ENCODE measurements around the gene CRTC3.
A peak's percentile ranks its signal among the peaks of the same experiment; 100 is the strongest.
"Not testable (repeated sequence)": the region's sequence is repeated elsewhere in the genome, so short reads cannot be mapped to it uniquely, and the experiment has no call there.

The CRTC3 gene

GRCh38 chr15:90520365-90520764 lies 9.4 kb upstream of the CRTC3 start:
- DNase-seq (ENCODE audit: low read depth): no peak

GRCh38 chr15:90523373-90523772 lies 6.3 kb upstream of the CRTC3 start:
- DNase-seq (ENCODE audit: low read depth): no peak

GRCh38 chr15:90524018-90524803 lies 5.5 kb upstream of the CRTC3 start:
- not testable (repeated sequence) for DNase-seq (ENCODE audit: low read depth)

- DNase-seq (ENCODE audit: low read depth): no peak
These were observed 732 bp upstream of the CRTC3 start for GRCh38 chr15:90529011-90529370.

- no peak for DNase-seq (ENCODE audit: low read depth)
These were observed 728 bp downstream of the CRTC3 start for GRCh38 chr15:90530250-90531051.

- no peak for DNase-seq (ENCODE audit: low read depth)
These were observed 1.4 kb downstream of the CRTC3 start for GRCh38 chr15:90531147-90531546.

- DNase-seq (ENCODE audit: low read depth): no peak
These were observed 5.5 kb downstream of the CRTC3 start for GRCh38 chr15:90535254-90535653.

- no peak for DNase-seq (ENCODE audit: low read depth)
These were observed 10.1 kb downstream of the CRTC3 start for GRCh38 chr15:90539789-90540188.

GRCh38 chr15:90540768-90541167 lies 11.0 kb downstream of the CRTC3 start:
- no peak for DNase-seq (ENCODE audit: low read depth)

GRCh38 chr15:90545095-90545494 lies 15.4 kb downstream of the CRTC3 start:
- DNase-seq (ENCODE audit: low read depth): no peak

- DNase-seq (ENCODE audit: low read depth): no peak
These were observed 17.8 kb downstream of the CRTC3 start for GRCh38 chr15:90547540-90547939.

GRCh38 chr15:90550919-90551318 lies 21.2 kb downstream of the CRTC3 start:
- DNase-seq (ENCODE audit: low read depth): no peak

- peak; percentile 72 for DNase-seq (ENCODE audit: low read depth)
These were observed 22.6 kb downstream of the CRTC3 start for GRCh38 chr15:90552162-90552928.

- no peak for DNase-seq (ENCODE audit: low read depth)
These were observed 23.1 kb downstream of the CRTC3 start for GRCh38 chr15:90552929-90553211.

GRCh38 chr15:90553248-90553745 lies 23.6 kb downstream of the CRTC3 start:
- DNase-seq (ENCODE audit: low read depth): peak; percentile 55

- no peak for DNase-seq (ENCODE audit: low read depth)
These were observed 27.7 kb downstream of the CRTC3 start for GRCh38 chr15:90557186-90558084.

- DNase-seq (ENCODE audit: low read depth): no peak
These were observed 28.4 kb downstream of the CRTC3 start for GRCh38 chr15:90558171-90558573.

GRCh38 chr15:90559119-90559518 lies 29.4 kb downstream of the CRTC3 start:
- DNase-seq (ENCODE audit: low read depth): no peak

- peak; percentile 82 for DNase-seq (ENCODE audit: low read depth)
These were observed 30.6 kb downstream of the CRTC3 start for GRCh38 chr15:90560229-90560776.

- no peak for DNase-seq (ENCODE audit: low read depth)
These were observed 31.9 kb downstream of the CRTC3 start for GRCh38 chr15:90561344-90562244.

Data from non-pigmented ciliary epithelial cell (primary cell).